NB4 (cell line): ENCODE results near the gene MTAP.

Experiments used
- DNase-seq: peaks from one replicate; pipeline ENCODE4 v3.0.0; 2010; ENCODE audit warnings: low read depth
- H3K4me3 ChIP-seq: one replicate; pipeline ENCODE4 v1.5.1; 2011; ENCODE audit warnings: mild to moderate bottlenecking, low read depth, low read length, moderate library complexity
- CTCF ChIP-seq: IDR thresholded peaks from one replicate; pipeline ENCODE4 v1.5.1; 2012; ENCODE audit warnings: low read depth, low read length
- MAX ChIP-seq: IDR thresholded peaks from 2 replicates; pipeline ENCODE4 v1.6.1; 2011; ENCODE audit warnings: low read depth, low read length
- MYC ChIP-seq: IDR thresholded peaks from 2 replicates; pipeline ENCODE4 v1.6.1; 2011; ENCODE audit warnings: low read depth, low read length
- POLR2A ChIP-seq: IDR thresholded peaks from 2 replicates; pipeline ENCODE4 v1.6.1; 2011; ENCODE audit warnings: mild to moderate bottlenecking; ENCODE audit not compliant: insufficient read length; ENCODE audit errors: extremely low read depth

The MTAP gene

GRCh38 chr9:21961569-21961968 is 159.1 kb downstream of the MTAP start:
- TF ChIP-seq CTCF (no peak), MAX (no peak), POLR2A (no peak), MYC (no peak)
- DNase-seq = no peak
- no peak overlapping the region for H3K4me3 ChIP-seq

GRCh38 chr9:21964925-21965385 is 162.5 kb downstream of the MTAP start:
- H3K4me3 ChIP-seq = no peak overlapping the region
- DNase-seq = no peak
- TF ChIP-seq MYC = no peak
- TF ChIP-seq MAX = no peak
- no peak for TF ChIP-seq CTCF
- no peak for TF ChIP-seq POLR2A

- H3K4me3 ChIP-seq = no peak overlapping the region
- TF ChIP-seq POLR2A (no peak), CTCF (no peak), MYC (no peak), MAX (no peak)
- DNase-seq = no peak
Measured at GRCh38 chr9:21965401-21965951, 163.0 kb downstream of the MTAP start.

- no peak for DNase-seq
- H3K4me3 ChIP-seq = no peak overlapping the region
- TF ChIP-seq CTCF (no peak), MYC (no peak), POLR2A (no peak), MAX (no peak)
Measured at GRCh38 chr9:21966140-21966851, 163.9 kb downstream of the MTAP start.

- TF ChIP-seq MYC (no peak), CTCF (no peak), POLR2A (no peak), MAX (no peak)
- no peak for DNase-seq
- no peak overlapping the region for H3K4me3 ChIP-seq
Measured at GRCh38 chr9:21967169-21967568, 164.7 kb downstream of the MTAP start.
